Measurements from ENCODE around the gene HELZ. TPM values are rescaled to one million over a fixed set of nuclear protein-coding genes. Genes with fewer than 3 reads are reported as not detected.

The HELZ gene
- polyA plus RNA-seq, 1 of the 3 experiments (the other 2 are of a cell fraction) = 4.3 TPM

- no peak for TF ChIP-seq NRF1 (IDR thresholded peaks at IDR 0.05; ENCODE audit: low read depth, low read length)
These were observed 220.3 kb downstream of the HELZ start (continued) for GRCh38 chr17:67024736-67025135.

GRCh38 chr17:67022451-67022810 is 222.6 kb downstream of the HELZ start:
- Histone ChIP-seq H3K9me2 (no peaks in the 10 kb centered on the region), H3K9me3 (no peaks in the 10 kb centered on the region), H4K20me1 (ENCODE audit: insufficient read depth) (no peaks in the 10 kb centered on the region), H3K4me3 (ENCODE audit: low read depth in 2 of 2, low read length in 1 of 2) (no peak overlapping the region), H3K27me3 (ENCODE audit: insufficient read depth) (no peaks in the 10 kb centered on the region), H3F3A (replicated peaks; ENCODE audit: insufficient read depth) (no peaks in the 10 kb centered on the region), H3K4me1 (ENCODE audit: control insufficient read depth in 1 of 2, insufficient read depth in 2 of 2, low read depth in 1 of 2, low read length in 1 of 2) (peaks cover 0 to 54% of the 10 kb centered on the region in 2 experiments; a peak in 2 of 4 replicates), H2AFZ (ENCODE audit: low read depth) (no peak overlapping the region), H3K9ac (no peak overlapping the region), H3K79me2 (ENCODE audit: insufficient read depth) (no peaks in the 10 kb centered on the region), H3K36me3 (replicated peaks in 1 of 2; ENCODE audit: control insufficient read depth in 1 of 2, insufficient read depth in 2 of 2, low read length in 1 of 2) (no peaks in the 10 kb centered on the region), H3K27ac (ENCODE audit: low read depth in 2 of 2, low read length in 1 of 2) (peak overlapping the region in 1 of 2 experiments; percentile 99; a peak in 2 of 4 replicates), H3K4me2 (no peak overlapping the region)
- POLR2A ChIA-PET = interaction anchor here (1.5 to 5.5 kb wide), 2 partner anchors 49 to 57 kb away, joined by 5 to 125 read pairs; partner anchors contain the start of gene CACNG4
- DNase-seq = no peak
- CTCF ChIA-PET = interaction anchor here (0.7 to 4.7 kb wide), 7 partner anchors 12 to 136 kb away, joined by 3 to 25 read pairs (median 7); no protein-coding TSS in a partner anchor
- no peak for TF ChIP-seq RFX5 (IDR thresholded peaks at IDR 0.05; ENCODE audit: low read length)
- no peak for TF ChIP-seq CHD2 (IDR thresholded peaks at IDR 0.05; ENCODE audit: low read length, partially characterized antibody)
- no peak for TF ChIP-seq EZH2phosphoT487 (IDR thresholded peaks at IDR 0.05; ENCODE audit: borderline replicate concordance, low read depth)
- no peak for TF ChIP-seq NFIC (IDR thresholded peaks at IDR 0.05; ENCODE audit: borderline replicate concordance)
- TF ChIP-seq YY1 (IDR thresholded peaks at IDR 0.05; ENCODE audit: low read depth) = no peak
- TF ChIP-seq, protein P1, sequence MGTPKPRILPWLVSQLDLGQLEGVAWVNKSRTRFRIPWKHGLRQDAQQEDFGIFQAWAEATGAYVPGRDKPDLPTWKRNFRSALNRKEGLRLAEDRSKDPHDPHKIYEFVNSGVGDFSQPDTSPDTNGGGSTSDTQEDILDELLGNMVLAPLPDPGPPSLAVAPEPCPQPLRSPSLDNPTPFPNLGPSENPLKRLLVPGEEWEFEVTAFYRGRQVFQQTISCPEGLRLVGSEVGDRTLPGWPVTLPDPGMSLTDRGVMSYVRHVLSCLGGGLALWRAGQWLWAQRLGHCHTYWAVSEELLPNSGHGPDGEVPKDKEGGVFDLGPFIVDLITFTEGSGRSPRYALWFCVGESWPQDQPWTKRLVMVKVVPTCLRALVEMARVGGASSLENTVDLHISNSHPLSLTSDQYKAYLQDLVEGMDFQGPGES (IDR thresholded peaks at IDR 0.05; ENCODE audit: low read depth, low read length) = no peak
- TF ChIP-seq, protein P2, sequence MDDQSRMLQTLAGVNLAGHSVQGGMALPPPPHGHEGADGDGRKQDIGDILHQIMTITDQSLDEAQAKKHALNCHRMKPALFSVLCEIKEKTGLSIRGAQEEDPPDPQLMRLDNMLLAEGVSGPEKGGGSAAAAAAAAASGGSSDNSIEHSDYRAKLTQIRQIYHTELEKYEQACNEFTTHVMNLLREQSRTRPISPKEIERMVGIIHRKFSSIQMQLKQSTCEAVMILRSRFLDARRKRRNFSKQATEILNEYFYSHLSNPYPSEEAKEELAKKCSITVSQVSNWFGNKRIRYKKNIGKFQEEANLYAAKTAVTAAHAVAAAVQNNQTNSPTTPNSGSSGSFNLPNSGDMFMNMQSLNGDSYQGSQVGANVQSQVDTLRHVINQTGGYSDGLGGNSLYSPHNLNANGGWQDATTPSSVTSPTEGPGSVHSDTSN (IDR thresholded peaks at IDR 0.05) = no peak
- TF ChIP-seq TAF1 (IDR thresholded peaks at IDR 0.05; ENCODE audit: borderline replicate concordance, low read depth, low read length) = no peak
- no peak for TF ChIP-seq GABPA (IDR thresholded peaks at IDR 0.05; ENCODE audit: low read depth)
- no peak for TF ChIP-seq FOXJ3 (CRISPR knock-in tag; IDR thresholded peaks at IDR 0.05)
- no peak for TF ChIP-seq MXI1 (IDR thresholded peaks at IDR 0.05; ENCODE audit: low read depth, low read length)
- TF ChIP-seq ZBTB33 (IDR thresholded peaks at IDR 0.05; ENCODE audit: borderline replicate concordance, low read depth) = no peak
- TF ChIP-seq, protein P3, sequence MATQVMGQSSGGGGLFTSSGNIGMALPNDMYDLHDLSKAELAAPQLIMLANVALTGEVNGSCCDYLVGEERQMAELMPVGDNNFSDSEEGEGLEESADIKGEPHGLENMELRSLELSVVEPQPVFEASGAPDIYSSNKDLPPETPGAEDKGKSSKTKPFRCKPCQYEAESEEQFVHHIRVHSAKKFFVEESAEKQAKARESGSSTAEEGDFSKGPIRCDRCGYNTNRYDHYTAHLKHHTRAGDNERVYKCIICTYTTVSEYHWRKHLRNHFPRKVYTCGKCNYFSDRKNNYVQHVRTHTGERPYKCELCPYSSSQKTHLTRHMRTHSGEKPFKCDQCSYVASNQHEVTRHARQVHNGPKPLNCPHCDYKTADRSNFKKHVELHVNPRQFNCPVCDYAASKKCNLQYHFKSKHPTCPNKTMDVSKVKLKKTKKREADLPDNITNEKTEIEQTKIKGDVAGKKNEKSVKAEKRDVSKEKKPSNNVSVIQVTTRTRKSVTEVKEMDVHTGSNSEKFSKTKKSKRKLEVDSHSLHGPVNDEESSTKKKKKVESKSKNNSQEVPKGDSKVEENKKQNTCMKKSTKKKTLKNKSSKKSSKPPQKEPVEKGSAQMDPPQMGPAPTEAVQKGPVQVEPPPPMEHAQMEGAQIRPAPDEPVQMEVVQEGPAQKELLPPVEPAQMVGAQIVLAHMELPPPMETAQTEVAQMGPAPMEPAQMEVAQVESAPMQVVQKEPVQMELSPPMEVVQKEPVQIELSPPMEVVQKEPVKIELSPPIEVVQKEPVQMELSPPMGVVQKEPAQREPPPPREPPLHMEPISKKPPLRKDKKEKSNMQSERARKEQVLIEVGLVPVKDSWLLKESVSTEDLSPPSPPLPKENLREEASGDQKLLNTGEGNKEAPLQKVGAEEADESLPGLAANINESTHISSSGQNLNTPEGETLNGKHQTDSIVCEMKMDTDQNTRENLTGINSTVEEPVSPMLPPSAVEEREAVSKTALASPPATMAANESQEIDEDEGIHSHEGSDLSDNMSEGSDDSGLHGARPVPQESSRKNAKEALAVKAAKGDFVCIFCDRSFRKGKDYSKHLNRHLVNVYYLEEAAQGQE (IDR thresholded peaks at IDR 0.05; ENCODE audit: low read depth, low read length) = no peak
- no peak for TF ChIP-seq EP300 (IDR thresholded peaks at IDR 0.05; ENCODE audit: borderline replicate concordance in 1 of 2, low read depth in 1 of 2, low read length in 1 of 2)
- TF ChIP-seq SIN3A (IDR thresholded peaks at IDR 0.05; ENCODE audit: borderline replicate concordance, low read depth, low read length) = no peak
- WGBS (ENCODE audit: low lambda C conversion rate) = 89% methylated on average over 12 of the region's 12 CpGs
